GM12878 (cell line): ENCODE results near the gene OSBPL3. TPM values are rescaled to one million over a fixed set of nuclear protein-coding genes. Genes with fewer than 3 reads are reported as not detected.

ENCODE experiments used
- ATAC-seq: fragments of 200-7000 bp; cut with Tn5 transposase; 3 replicates; pipeline ENCODE4 v1.9.1; 2020; ENCODE audit warnings: mild to moderate bottlenecking, moderate library complexity
- BruUV-seq: library from RNA; stranded (reverse); fragments of 400-500 nt; replicated peaks from 2 replicates; lab custom pipeline; 2021; lab: Mats Ljungman, UMichigan
- CTCF ChIA-PET: fragments of 300-600 bp; sonication (Branson Sonifier 250); formaldehyde crosslinking; extraction: SDS; loops from one replicate; lab custom pipeline; 2021; ENCODE audit warnings: inconsistent platforms; lab: Yijun Ruan, JAX
- POLR2A ChIA-PET: fragments of 350-600 bp; formaldehyde crosslinking; extraction: SDS; loops from one replicate; lab custom pipeline; 2021; ENCODE audit warnings: inconsistent platforms; lab: Charles Lee
- RAD21 ChIA-PET: fragments of 300-600 bp; sonication (Branson Sonifier 250); formaldehyde crosslinking; loops from one replicate; lab custom pipeline; 2023; ENCODE audit warnings: antibody characterized with exemption; ENCODE audit not compliant: unreplicated experiment; lab: Charles Lee
- SMC1A ChIA-PET: fragments of 300-600 bp; sonication (Branson Sonifier 250); formaldehyde crosslinking; loops from one replicate; lab custom pipeline; 2023; ENCODE audit not compliant: unreplicated experiment, uncharacterized antibody; lab: Charles Lee
- DNase-seq: peaks from one replicate; pipeline ENCODE4 v3.0.0-alpha.2; 2011; ENCODE audit warnings: low read depth, low spot score
- FAIRE-seq: peaks from 3 replicates; lab custom pipeline; 2011; peaks lifted over from hg19 to GRCh38; lab: Jason Lieb, UNC
- H2AFZ ChIP-seq: 2 replicates; pipeline ENCODE4 v1.6.0; 2011; ENCODE audit warnings: low read depth, low read length, control low read depth; ENCODE audit not compliant: control insufficient read depth
- H3K27ac ChIP-seq: 2 replicates; pipeline ENCODE4 v1.5.1; 2011; ENCODE audit warnings: control low read depth; ENCODE audit not compliant: control insufficient read depth, insufficient read depth
- H3K27me3 ChIP-seq, 2 experiments: replicated peaks in 1 of 2; 2 replicates each; pipeline versions ENCODE4 v1.6.0 to v1.6.1; 2011; ENCODE audit warnings: low read length in 1 of 2; ENCODE audit not compliant: control insufficient read depth in 2 of 2, insufficient read depth in 2 of 2
- H3K36me3 ChIP-seq, 2 experiments: 2 replicates each; pipeline ENCODE4 v1.5.1; 2011; ENCODE audit warnings: low read length in 1 of 2; ENCODE audit not compliant: control insufficient read depth in 2 of 2, insufficient read depth in 2 of 2
- H3K4me1 ChIP-seq: 2 replicates; pipeline ENCODE4 v1.6.1; 2011; ENCODE audit warnings: mild to moderate bottlenecking, low read length, moderate library complexity, mixed read lengths; ENCODE audit not compliant: control insufficient read depth, insufficient read depth
- H3K4me2 ChIP-seq: 2 replicates; pipeline ENCODE4 v1.6.0; 2011; ENCODE audit warnings: control low read depth; ENCODE audit not compliant: control insufficient read depth, insufficient read depth
- H3K4me3 ChIP-seq: fragments of 200-600 bp; sonication (generic); 2 replicates; pipeline ENCODE4 v1.5.1; 2016
- H3K79me2 ChIP-seq: 2 replicates; pipeline ENCODE4 v1.6.0; 2011; ENCODE audit warnings: low read length; ENCODE audit not compliant: control insufficient read depth, insufficient read depth
- H3K9ac ChIP-seq: 2 replicates; pipeline ENCODE4 v1.8.0; 2011; ENCODE audit warnings: low read length, control low read depth, mixed read lengths; ENCODE audit not compliant: control insufficient read depth, insufficient read depth
- H3K9me3 ChIP-seq: replicated peaks from 3 replicates; pipeline ENCODE4 v1.5.1; 2011; ENCODE audit warnings: mild to moderate bottlenecking, low read length; ENCODE audit not compliant: control insufficient read depth, insufficient read depth
- H4K20me1 ChIP-seq: 2 replicates; pipeline ENCODE4 v1.6.0; 2011; ENCODE audit not compliant: control insufficient read depth, insufficient read depth
- CBX5 ChIP-seq: sonication (generic); IDR thresholded peaks from 2 replicates; pipeline ENCODE4 v1.6.1; 2016; ENCODE audit warnings: low read depth, moderate library complexity, mild to moderate bottlenecking, inconsistent platforms
- CHD4 ChIP-seq: fragments of 200-600 bp; sonication (generic); IDR thresholded peaks from 2 replicates; pipeline ENCODE4 v1.6.1; 2016; ENCODE audit warnings: mild to moderate bottlenecking
- IKZF2 ChIP-seq, 2 experiments: fragments of 450-650 bp; IDR thresholded peaks; 2 replicates each; pipeline ENCODE4 v1.6.1; 2017; ENCODE audit warnings: mild to moderate bottlenecking in 2 of 2, moderate library complexity in 2 of 2
- IRF4 ChIP-seq: IDR thresholded peaks from 2 replicates; pipeline ENCODE4 v1.6.1; 2011; ENCODE audit warnings: low read depth, low read length
- KDM1A ChIP-seq: fragments of 200-600 bp; sonication (generic); IDR thresholded peaks from 2 replicates; pipeline ENCODE4 v1.6.1; 2016; ENCODE audit warnings: borderline replicate concordance
- MXI1 ChIP-seq: fragments of 150-350 bp; IDR thresholded peaks from 2 replicates; pipeline ENCODE4 v1.6.1; 2011; ENCODE audit warnings: low read depth, mild to moderate bottlenecking, inconsistent platforms, low read length, improper control_type of control experiment
- SMAD5 ChIP-seq: IDR thresholded peaks from 2 replicates; pipeline ENCODE4 v1.6.1; 2016; ENCODE audit warnings: antibody characterized with exemption, low read depth
- SMARCA5 ChIP-seq: fragments of 450-650 bp; IDR thresholded peaks from 2 replicates; pipeline ENCODE4 v1.6.1; 2017; ENCODE audit warnings: mild to moderate bottlenecking
- SUPT20H ChIP-seq: IDR thresholded peaks from 2 replicates; pipeline ENCODE4 v1.6.1; 2011; ENCODE audit warnings: low read depth, mild to moderate bottlenecking, low read length, moderate library complexity, borderline replicate concordance; ENCODE audit not compliant: control insufficient read depth
- TCF7 ChIP-seq: IDR thresholded peaks from 2 replicates; pipeline ENCODE4 v1.6.1; 2014; ENCODE audit warnings: antibody characterized with exemption, borderline replicate concordance
- WGBS: methylation state at CpG from one replicate; pipeline ENCODE4 v1.1.6; 2016; ENCODE audit warnings: low lambda C conversion rate; ENCODE audit not compliant: insufficient replicate concordance, insufficient coverage; ENCODE audit errors: missing lambda C conversion rate; 5-methylcytosine and 5-hydroxymethylcytosine counted together
- in situ Hi-C: fragments of 300-500 bp; cut with MboI; formaldehyde crosslinking; loops from 9 replicates; pipeline ENCODE4 v1.14.3; 2018; ENCODE audit warnings: mixed read lengths
- intact Hi-C: fragments of 100-400 bp; cut with micrococcal nuclease; formaldehyde crosslinking; loops from one replicate; pipeline ENCODE4 v1.14.2; 2022; ENCODE audit not compliant: unreplicated experiment
- polyA plus RNA-seq, 11 experiments: library from polyadenylated mRNA; depleted of rRNA in 4 of 11; unstranded in 6 of 11; stranded (reverse) in 5 of 11; fragments of >200 nt; fragmentation: Nextera tagmentation in 4 of 11; fragmentation: Illumina TruSeq in 1 of 11; extraction: Ambion mirVana in 4 of 11; extraction: Trizol in 1 of 11; gene quantifications; 1 replicate in 1 of 11; 2 replicates in 10 of 11; pipeline versions ENCODE4 v1.2.1 to v1.2.3, GENCODE V29; 2011 to 2016; ENCODE audit warnings: inconsistent platforms in 2 of 11, missing spikeins in 2 of 11, low read depth in 1 of 11
- total RNA-seq, 4 experiments: library from RNA; depleted of rRNA in 3 of 4; stranded (reverse); fragments of >200 nt in 3 of 4; fragmentation: Illumina TruSeq in 1 of 4; extraction: Trizol in 1 of 4; gene quantifications; 2 replicates each; pipeline versions ENCODE4 v1.2.1 to v1.2.3, GENCODE V29; 2013 to 2021
- TF ChIP-seq, protein P1 (sequence below): fragments of 450-650 bp; IDR thresholded peaks from 2 replicates; pipeline ENCODE4 v1.6.1; 2017; ENCODE audit warnings: antibody characterized with exemption, mild to moderate bottlenecking, moderate library complexity
- TF ChIP-seq, protein P2 (sequence below): IDR thresholded peaks from 2 replicates; pipeline ENCODE4 v1.6.1; 2011; ENCODE audit warnings: borderline replicate concordance, low read depth, mild to moderate bottlenecking, moderate library complexity, low read length; ENCODE audit not compliant: insufficient read depth, poor library complexity, severe bottlenecking
- TF ChIP-seq, protein P3 (sequence below): fragments of 450-650 bp; formaldehyde crosslinking; IDR thresholded peaks from 2 replicates; pipeline ENCODE4 v1.5.0; 2022; ENCODE audit warnings: mild to moderate bottlenecking, missing genetic modification characterization
- TF ChIP-seq, protein P4 (sequence below): fragments of 150-350 bp; IDR thresholded peaks from 2 replicates; pipeline ENCODE4 v1.6.1; 2014; ENCODE audit warnings: mild to moderate bottlenecking, low read depth, low read length

OSBPL3 gene
- total and polyA plus RNA-seq, 10 of the 15 experiments (the other 5 are each of a cell fraction or from before 2014, with no cell fraction given) = 6.1 to 46.6 (median 27.0) TPM

DNA sequence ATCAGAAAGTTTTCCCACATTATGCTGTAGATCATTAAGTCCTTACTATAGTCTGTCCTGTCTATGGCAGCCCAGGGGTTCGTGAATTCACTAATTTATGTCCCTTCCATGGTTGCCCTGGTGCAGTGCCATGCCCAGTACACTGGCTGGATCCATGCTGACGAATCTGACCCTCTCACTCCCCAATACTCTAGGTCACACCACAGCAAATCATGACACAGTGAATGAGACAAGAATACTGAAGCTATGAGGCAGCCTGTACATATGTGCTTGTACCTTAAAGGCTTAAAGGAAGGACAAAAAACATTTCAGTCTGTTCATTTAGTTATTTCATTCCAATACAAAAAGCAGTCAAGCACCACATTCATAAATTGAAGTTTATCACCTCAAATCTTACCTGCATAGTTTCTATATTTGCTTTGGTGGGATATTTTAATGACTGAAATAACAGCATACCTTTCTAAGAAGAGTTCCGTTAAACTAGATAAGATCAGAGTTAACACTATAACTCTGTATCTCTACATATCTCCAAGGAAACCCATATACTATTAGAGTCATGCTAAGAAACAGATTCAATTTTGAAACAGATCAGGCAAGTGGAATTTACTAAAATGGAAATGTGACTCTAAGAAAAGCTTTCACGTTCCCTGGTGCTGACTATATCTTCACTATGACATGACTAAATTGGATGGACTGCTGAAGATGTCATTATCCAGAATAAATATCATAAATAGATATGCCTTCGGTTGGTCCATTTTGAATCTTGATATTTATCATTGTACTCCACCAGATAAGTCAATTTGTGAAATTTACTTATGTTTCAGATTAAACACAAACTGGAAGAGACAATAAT lies 36.7 kb downstream of the OSBPL3 start:
- no TSS peak for BruUV-seq
- H2AFZ ChIP-seq = no peak overlapping the region
- POLR2A ChIA-PET = no interaction called here
- no peak for TF ChIP-seq SMARCA5
- TF ChIP-seq, protein P1, sequence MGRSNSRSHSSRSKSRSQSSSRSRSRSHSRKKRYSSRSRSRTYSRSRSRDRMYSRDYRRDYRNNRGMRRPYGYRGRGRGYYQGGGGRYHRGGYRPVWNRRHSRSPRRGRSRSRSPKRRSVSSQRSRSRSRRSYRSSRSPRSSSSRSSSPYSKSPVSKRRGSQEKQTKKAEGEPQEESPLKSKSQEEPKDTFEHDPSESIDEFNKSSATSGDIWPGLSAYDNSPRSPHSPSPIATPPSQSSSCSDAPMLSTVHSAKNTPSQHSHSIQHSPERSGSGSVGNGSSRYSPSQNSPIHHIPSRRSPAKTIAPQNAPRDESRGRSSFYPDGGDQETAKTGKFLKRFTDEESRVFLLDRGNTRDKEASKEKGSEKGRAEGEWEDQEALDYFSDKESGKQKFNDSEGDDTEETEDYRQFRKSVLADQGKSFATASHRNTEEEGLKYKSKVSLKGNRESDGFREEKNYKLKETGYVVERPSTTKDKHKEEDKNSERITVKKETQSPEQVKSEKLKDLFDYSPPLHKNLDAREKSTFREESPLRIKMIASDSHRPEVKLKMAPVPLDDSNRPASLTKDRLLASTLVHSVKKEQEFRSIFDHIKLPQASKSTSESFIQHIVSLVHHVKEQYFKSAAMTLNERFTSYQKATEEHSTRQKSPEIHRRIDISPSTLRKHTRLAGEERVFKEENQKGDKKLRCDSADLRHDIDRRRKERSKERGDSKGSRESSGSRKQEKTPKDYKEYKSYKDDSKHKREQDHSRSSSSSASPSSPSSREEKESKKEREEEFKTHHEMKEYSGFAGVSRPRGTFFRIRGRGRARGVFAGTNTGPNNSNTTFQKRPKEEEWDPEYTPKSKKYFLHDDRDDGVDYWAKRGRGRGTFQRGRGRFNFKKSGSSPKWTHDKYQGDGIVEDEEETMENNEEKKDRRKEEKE = no peak
- no peak for TF ChIP-seq SUPT20H
- TF ChIP-seq IRF4 = no peak
- TF ChIP-seq, protein P2, sequence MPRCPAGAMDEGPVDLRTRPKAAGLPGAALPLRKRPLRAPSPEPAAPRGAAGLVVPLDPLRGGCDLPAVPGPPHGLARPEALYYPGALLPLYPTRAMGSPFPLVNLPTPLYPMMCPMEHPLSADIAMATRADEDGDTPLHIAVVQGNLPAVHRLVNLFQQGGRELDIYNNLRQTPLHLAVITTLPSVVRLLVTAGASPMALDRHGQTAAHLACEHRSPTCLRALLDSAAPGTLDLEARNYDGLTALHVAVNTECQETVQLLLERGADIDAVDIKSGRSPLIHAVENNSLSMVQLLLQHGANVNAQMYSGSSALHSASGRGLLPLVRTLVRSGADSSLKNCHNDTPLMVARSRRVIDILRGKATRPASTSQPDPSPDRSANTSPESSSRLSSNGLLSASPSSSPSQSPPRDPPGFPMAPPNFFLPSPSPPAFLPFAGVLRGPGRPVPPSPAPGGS = no peak
- TF ChIP-seq KDM1A = no peak
- TF ChIP-seq CBX5 = no peak
- TF ChIP-seq CHD4 = no peak
- no peak for TF ChIP-seq IKZF2 (IDR thresholded peaks at IDR 0.05)
- TF ChIP-seq, protein P3, sequence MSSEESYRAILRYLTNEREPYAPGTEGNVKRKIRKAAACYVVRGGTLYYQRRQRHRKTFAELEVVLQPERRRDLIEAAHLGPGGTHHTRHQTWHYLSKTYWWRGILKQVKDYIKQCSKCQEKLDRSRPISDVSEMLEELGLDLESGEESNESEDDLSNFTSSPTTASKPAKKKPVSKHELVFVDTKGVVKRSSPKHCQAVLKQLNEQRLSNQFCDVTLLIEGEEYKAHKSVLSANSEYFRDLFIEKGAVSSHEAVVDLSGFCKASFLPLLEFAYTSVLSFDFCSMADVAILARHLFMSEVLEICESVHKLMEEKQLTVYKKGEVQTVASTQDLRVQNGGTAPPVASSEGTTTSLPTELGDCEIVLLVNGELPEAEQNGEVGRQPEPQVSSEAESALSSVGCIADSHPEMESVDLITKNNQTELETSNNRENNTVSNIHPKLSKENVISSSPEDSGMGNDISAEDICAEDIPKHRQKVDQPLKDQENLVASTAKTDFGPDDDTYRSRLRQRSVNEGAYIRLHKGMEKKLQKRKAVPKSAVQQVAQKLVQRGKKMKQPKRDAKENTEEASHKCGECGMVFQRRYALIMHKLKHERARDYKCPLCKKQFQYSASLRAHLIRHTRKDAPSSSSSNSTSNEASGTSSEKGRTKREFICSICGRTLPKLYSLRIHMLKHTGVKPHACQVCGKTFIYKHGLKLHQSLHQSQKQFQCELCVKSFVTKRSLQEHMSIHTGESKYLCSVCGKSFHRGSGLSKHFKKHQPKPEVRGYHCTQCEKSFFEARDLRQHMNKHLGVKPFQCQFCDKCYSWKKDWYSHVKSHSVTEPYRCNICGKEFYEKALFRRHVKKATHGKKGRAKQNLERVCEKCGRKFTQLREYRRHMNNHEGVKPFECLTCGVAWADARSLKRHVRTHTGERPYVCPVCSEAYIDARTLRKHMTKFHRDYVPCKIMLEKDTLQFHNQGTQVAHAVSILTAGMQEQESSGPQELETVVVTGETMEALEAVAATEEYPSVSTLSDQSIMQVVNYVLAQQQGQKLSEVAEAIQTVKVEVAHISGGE = no peak
- TF ChIP-seq, protein P4, sequence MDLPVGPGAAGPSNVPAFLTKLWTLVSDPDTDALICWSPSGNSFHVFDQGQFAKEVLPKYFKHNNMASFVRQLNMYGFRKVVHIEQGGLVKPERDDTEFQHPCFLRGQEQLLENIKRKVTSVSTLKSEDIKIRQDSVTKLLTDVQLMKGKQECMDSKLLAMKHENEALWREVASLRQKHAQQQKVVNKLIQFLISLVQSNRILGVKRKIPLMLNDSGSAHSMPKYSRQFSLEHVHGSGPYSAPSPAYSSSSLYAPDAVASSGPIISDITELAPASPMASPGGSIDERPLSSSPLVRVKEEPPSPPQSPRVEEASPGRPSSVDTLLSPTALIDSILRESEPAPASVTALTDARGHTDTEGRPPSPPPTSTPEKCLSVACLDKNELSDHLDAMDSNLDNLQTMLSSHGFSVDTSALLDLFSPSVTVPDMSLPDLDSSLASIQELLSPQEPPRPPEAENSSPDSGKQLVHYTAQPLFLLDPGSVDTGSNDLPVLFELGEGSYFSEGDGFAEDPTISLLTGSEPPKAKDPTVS = no peak
- TF ChIP-seq SMAD5 = no peak
- TF ChIP-seq MXI1 = no peak
- TF ChIP-seq TCF7 = no peak
- no peaks in the 10 kb centered on the region for H3K27me3 ChIP-seq
- RAD21 ChIA-PET = no interaction called here
- H3K27ac ChIP-seq = no peak overlapping the region
- CTCF ChIA-PET = no interaction called here
- peaks cover 45% of the 10 kb centered on the region for H3K79me2 ChIP-seq
- SMC1A ChIA-PET = interaction anchor here (1.0 to 1.2 kb wide), 2 partner anchors 10 to 32 kb away, joined by 3 to 4 read pairs; no protein-coding TSS in a partner anchor
- 87% methylated on average over 5 of the region's 5 CpGs for WGBS
- DNase-seq = no peak
- FAIRE-seq = no peak
- H3K4me2 ChIP-seq = no peak overlapping the region
- no peak for ATAC-seq
- no peaks in the 10 kb centered on the region; the same call in 2 of the 3 replicates for H3K9me3 ChIP-seq
- in situ Hi-C loops = no loop called here
- H4K20me1 ChIP-seq = no peaks in the 10 kb centered on the region
- intact Hi-C loops = no loop called here
- H3K4me3 ChIP-seq = no peak overlapping the region
- H3K36me3 ChIP-seq = no peaks in the 10 kb centered on the region
- no peak overlapping the region for H3K9ac ChIP-seq
- H3K4me1 ChIP-seq = peaks cover 2% of the 10 kb centered on the region; the same call in 1 of the 2 replicates
